RWPE2 (cell line): ENCODE results near the gene EXOC6.

Source experiments
- ATAC-seq: fragments of 200-7000 bp; cut with Tn5 transposase; 3 replicates; pipeline ENCODE4 v1.9.1; 2021; ENCODE audit warnings: low read depth
- DNase-seq: peaks from one replicate; pipeline ENCODE4 v3.0.0-alpha.2; 2020; ENCODE audit warnings: low spot score
- H3K27ac ChIP-seq: fragments of 450-650 bp; 2 replicates; pipeline ENCODE4 v1.5.1; 2017; ENCODE audit warnings: mild to moderate bottlenecking; ENCODE audit not compliant: poor library complexity, severe bottlenecking
- H3K27me3 ChIP-seq: fragments of 250-450 bp; sonication (Bioruptor Pico); 2 replicates; pipeline ENCODE4 v1.5.1; 2021; ENCODE audit warnings: mild to moderate bottlenecking, moderate library complexity; ENCODE audit not compliant: insufficient read depth, poor library complexity, severe bottlenecking
- H3K36me3 ChIP-seq: fragments of 250-450 bp; sonication (Bioruptor Pico); 2 replicates; pipeline ENCODE4 v1.5.1; 2020; ENCODE audit warnings: low read depth, mild to moderate bottlenecking, moderate library complexity
- H3K4me1 ChIP-seq: fragments of 250-450 bp; sonication (Bioruptor Pico); 2 replicates; pipeline ENCODE4 v1.5.1; 2021; ENCODE audit warnings: mild to moderate bottlenecking, moderate library complexity; ENCODE audit not compliant: insufficient read depth, poor library complexity, severe bottlenecking
- H3K4me3 ChIP-seq: fragments of 250-450 bp; sonication (Bioruptor Pico); 2 replicates; pipeline ENCODE4 v1.5.1; 2021; ENCODE audit warnings: mild to moderate bottlenecking, moderate library complexity; ENCODE audit not compliant: severe bottlenecking
- H3K9me3 ChIP-seq: fragments of 250-450 bp; sonication (Bioruptor Pico); 2 replicates; pipeline ENCODE4 v1.5.1; 2021; ENCODE audit warnings: mild to moderate bottlenecking, moderate library complexity; ENCODE audit not compliant: severe bottlenecking
- TF ChIP-seq, protein P1 (sequence below): fragments of 450-650 bp; IDR thresholded peaks from one replicate; pipeline ENCODE4 v1.5.1; 2017; ENCODE audit warnings: mild to moderate bottlenecking, moderate library complexity; ENCODE audit not compliant: poor library complexity, severe bottlenecking

The EXOC6 gene

DNA sequence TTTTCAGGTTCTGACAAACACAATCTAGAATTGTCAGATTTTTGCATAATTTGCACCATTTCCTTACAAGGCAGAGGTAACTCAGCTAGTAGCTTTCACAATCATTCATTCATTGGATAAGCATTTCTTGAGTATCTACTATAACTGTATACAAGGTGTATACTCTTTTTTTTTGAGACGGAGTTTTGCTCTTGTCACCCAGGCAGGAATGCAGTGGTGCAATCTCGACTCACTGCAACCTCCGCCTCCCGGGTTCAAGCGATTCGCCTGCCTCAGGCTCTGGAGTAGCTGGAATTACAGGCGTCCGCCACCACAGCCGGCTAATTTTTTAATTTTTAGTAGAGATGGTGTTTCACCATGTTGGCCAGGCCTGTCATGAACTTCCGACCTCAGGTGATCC, 16.2 kb upstream of the EXOC6 start:
- no peak overlapping the region for H3K4me3 ChIP-seq
- no peaks in the 10 kb centered on the region for H3K9me3 ChIP-seq
- no peaks in the 10 kb centered on the region for H3K36me3 ChIP-seq
- H3K4me1 ChIP-seq = peaks cover 4% of the 10 kb centered on the region
- no peak for ATAC-seq
- TF ChIP-seq, protein P1, sequence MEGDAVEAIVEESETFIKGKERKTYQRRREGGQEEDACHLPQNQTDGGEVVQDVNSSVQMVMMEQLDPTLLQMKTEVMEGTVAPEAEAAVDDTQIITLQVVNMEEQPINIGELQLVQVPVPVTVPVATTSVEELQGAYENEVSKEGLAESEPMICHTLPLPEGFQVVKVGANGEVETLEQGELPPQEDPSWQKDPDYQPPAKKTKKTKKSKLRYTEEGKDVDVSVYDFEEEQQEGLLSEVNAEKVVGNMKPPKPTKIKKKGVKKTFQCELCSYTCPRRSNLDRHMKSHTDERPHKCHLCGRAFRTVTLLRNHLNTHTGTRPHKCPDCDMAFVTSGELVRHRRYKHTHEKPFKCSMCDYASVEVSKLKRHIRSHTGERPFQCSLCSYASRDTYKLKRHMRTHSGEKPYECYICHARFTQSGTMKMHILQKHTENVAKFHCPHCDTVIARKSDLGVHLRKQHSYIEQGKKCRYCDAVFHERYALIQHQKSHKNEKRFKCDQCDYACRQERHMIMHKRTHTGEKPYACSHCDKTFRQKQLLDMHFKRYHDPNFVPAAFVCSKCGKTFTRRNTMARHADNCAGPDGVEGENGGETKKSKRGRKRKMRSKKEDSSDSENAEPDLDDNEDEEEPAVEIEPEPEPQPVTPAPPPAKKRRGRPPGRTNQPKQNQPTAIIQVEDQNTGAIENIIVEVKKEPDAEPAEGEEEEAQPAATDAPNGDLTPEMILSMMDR = no peak
- no peak for DNase-seq
- H3K27ac ChIP-seq = no peak overlapping the region
- no peaks in the 10 kb centered on the region for H3K27me3 ChIP-seq

DNA sequence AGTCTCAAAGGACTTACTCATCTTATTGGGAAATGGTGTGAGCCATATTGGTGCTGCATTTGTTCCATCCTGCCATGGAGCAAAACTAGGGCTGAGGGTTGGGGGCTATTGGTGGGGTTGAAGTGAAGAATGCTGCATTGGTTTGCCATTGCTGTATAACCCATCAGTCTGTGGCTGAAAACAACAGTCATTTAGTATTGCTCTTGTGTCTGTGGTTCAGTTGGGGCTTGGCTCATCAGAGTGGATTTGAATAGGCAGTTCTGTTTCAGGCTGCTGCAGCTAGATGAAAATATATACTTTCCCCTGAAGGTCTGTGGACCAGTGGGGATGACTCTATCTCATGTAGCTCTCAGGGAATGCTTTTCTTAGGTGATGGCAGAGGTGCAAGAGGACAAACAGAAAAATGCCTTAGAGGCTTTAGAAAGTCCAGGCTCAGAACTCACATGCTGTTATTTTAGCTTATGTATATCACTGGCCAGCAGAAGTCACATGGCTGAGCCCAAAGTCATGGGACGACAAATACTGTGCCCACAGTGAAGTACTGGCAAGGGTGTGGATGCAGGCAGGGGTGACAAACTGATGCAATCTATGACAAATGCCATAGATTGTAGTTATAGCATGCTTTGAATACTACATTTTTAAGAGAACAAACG, 15.2 kb upstream of the EXOC6 start:
- Histone ChIP-seq H3K27ac (no peak overlapping the region), H3K4me3 (no peak overlapping the region), H3K9me3 (no peaks in the 10 kb centered on the region), H3K36me3 (no peaks in the 10 kb centered on the region), H3K27me3 (no peaks in the 10 kb centered on the region), H3K4me1 (peaks cover 4% of the 10 kb centered on the region)
- DNase-seq = no peak
- ATAC-seq = no peak
- TF ChIP-seq, protein P1 = no peak

DNA sequence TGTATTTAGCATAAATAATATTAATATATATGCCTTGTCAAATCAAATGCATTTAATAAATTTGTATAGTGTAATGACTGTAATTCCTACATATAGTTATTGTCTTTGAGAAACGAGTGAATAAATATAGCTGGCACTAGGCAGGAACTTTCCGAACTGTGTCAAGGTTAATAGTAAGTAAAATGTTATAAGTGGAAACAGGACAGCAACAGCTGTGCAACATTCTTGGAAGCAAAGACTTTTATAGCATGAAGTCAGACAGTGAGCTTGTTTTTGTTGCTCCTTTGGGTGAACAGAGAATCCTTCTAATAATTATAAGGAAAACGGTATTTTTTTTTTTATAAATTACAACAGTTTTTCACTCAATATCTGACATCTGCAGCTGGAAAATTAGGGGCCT, 14.0 kb upstream of the EXOC6 start:
- TF ChIP-seq, protein P1 = no peak
- Histone ChIP-seq H3K27ac (no peak overlapping the region), H3K36me3 (no peaks in the 10 kb centered on the region), H3K4me1 (peaks cover 4% of the 10 kb centered on the region), H3K27me3 (no peaks in the 10 kb centered on the region), H3K9me3 (no peaks in the 10 kb centered on the region), H3K4me3 (no peak overlapping the region)
- ATAC-seq (no peak), DNase-seq (no peak)

DNA sequence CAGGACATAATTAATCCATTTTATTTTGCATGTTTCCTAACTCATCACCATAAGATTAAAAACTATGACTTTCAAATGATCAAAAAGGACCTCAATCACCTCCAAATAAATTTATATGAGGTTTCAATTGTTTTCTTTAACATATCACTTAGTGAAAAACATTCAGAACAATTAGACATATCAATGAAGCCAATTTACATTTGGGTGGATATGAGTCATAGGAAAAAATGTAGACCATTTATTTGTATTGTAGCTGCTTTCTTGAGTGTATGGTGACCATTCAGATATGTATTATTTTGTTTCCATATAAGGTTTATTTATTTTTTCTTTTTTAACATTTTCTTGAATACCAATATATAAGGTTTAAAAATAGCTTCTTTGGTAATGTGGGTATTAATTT, 13.3 kb upstream of the EXOC6 start:
- H3K9me3 ChIP-seq = no peaks in the 10 kb centered on the region
- H3K4me3 ChIP-seq = no peak overlapping the region
- TF ChIP-seq, protein P1 = no peak
- peaks cover 4% of the 10 kb centered on the region for H3K4me1 ChIP-seq
- H3K27ac ChIP-seq = no peak overlapping the region
- H3K27me3 ChIP-seq = no peaks in the 10 kb centered on the region
- DNase-seq = no peak
- peak; percentile 53; the same call in 2 of the 3 replicates for ATAC-seq
- no peaks in the 10 kb centered on the region for H3K36me3 ChIP-seq

DNA sequence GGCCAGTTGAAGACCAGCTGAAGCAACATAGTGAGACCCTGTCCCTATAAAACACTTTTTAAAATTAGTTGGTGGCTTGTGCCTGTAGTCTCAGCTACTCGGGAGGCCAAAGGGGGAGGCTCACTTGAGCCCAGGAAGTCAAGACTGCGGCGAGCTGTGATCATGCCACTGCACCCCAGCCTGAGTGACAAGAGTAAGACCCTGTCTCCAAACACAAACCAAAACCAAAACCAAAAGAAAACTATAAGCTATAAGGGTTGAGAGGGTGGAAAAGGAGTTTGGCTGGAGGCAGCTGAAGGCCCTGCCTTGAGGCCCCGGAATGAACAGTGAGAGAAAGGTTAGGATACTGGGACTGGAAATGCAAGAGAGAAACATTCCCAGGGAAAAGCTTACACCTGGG, 10.9 kb upstream of the EXOC6 start:
- TF ChIP-seq, protein P1 = no peak
- Histone ChIP-seq H3K9me3 (no peaks in the 10 kb centered on the region), H3K27ac (no peak overlapping the region), H3K4me3 (no peak overlapping the region), H3K27me3 (no peaks in the 10 kb centered on the region), H3K4me1 (peaks cover 4% of the 10 kb centered on the region), H3K36me3 (no peaks in the 10 kb centered on the region)
- ATAC-seq = no peak
- no peak for DNase-seq
